GM21367 (cell line): ENCODE results near the gene UGT1A9.
"Not testable (repeated sequence)": the region's sequence is repeated elsewhere in the genome, so short reads cannot be mapped to it uniquely, and the experiment has no call there.

Experiments used
- ATAC-seq: cut with Tn5 transposase; IDR thresholded peaks from one replicate; pipeline ENCODE4 v1.9.1; 2021; ENCODE audit not compliant: unreplicated experiment

Gene UGT1A9

GRCh38 chr2:233708942-233709341 is 37.2 kb downstream of the UGT1A9 start:
- ATAC-seq = no peak

GRCh38 chr2:233711312-233712008 is 39.8 kb downstream of the UGT1A9 start:
- no peak for ATAC-seq

- ATAC-seq = no peak
These were observed 41.0 kb downstream of the UGT1A9 start, which contains the start of gene UGT1A5 for GRCh38 chr2:233712611-233713261. TSS of gene UGT1A5 (plus strand) at chr2:233712907. CDS start at chr2:233712992, 85 bp downstream.

- no peak for ATAC-seq
These were observed 41.5 kb downstream of the UGT1A9 start for GRCh38 chr2:233713262-233713615.

GRCh38 chr2:233714121-233714520 is 42.4 kb downstream of the UGT1A9 start:
- no peak for ATAC-seq

GRCh38 chr2:233718552-233718951 is 46.9 kb downstream of the UGT1A9 start, which contains the start of gene UGT1A4:
TSS of gene UGT1A4 (plus strand) at chr2:233718736. CDS start at chr2:233718821, 85 bp downstream.
- no peak for ATAC-seq

GRCh38 chr2:233728723-233729301 is 57.1 kb downstream of the UGT1A9 start, which contains the start of gene UGT1A3:
TSS of gene UGT1A3 (plus strand) at chr2:233729042. CDS start at chr2:233729127, 85 bp downstream.
- no peak for ATAC-seq

- not testable (repeated sequence) for ATAC-seq
These were observed 65.4 kb downstream of the UGT1A9 start for GRCh38 chr2:233736868-233737653.

GRCh38 chr2:233740870-233741269 is 69.2 kb downstream of the UGT1A9 start:
- ATAC-seq = no peak

GRCh38 chr2:233743464-233744259 is 72.0 kb downstream of the UGT1A9 start:
- ATAC-seq = no peak

GRCh38 chr2:233745073-233745755 is 73.5 kb downstream of the UGT1A9 start:
- no peak for ATAC-seq

GRCh38 chr2:233745838-233746237 is 74.1 kb downstream of the UGT1A9 start:
- not testable (repeated sequence) for ATAC-seq

GRCh38 chr2:233746475-233747282 is 75.0 kb downstream of the UGT1A9 start:
- no peak for ATAC-seq

- no peak for ATAC-seq
These were observed 75.5 kb downstream of the UGT1A9 start for GRCh38 chr2:233747283-233747544.

- not testable (repeated sequence) for ATAC-seq
These were observed 79.0 kb downstream of the UGT1A9 start for GRCh38 chr2:233750689-233751088.

GRCh38 chr2:233751212-233752009 is 79.7 kb downstream of the UGT1A9 start:
- ATAC-seq = not testable (repeated sequence)

- no peak for ATAC-seq
These were observed 83.3 kb downstream of the UGT1A9 start for GRCh38 chr2:233754872-233755611.
